Ishikawa (cell line): ENCODE measurements around the gene COMMD1.

Experiments used
- CEBPB ChIP-seq: IDR thresholded peaks from 2 replicates; pipeline ENCODE4 v1.6.1; 2012
- CREB1 ChIP-seq: IDR thresholded peaks from 2 replicates; pipeline ENCODE4 v1.6.1; 2012; ENCODE audit warnings: low read depth
- EGR1 ChIP-seq: IDR thresholded peaks from 2 replicates; pipeline ENCODE4 v1.6.1; 2012
- EP300 ChIP-seq: IDR thresholded peaks from 2 replicates; pipeline ENCODE4 v1.6.1; 2012; ENCODE audit warnings: borderline replicate concordance
- FOXM1 ChIP-seq: IDR thresholded peaks from 2 replicates; pipeline ENCODE4 v1.6.1; 2012; ENCODE audit warnings: low read depth, borderline replicate concordance
- MAX ChIP-seq: IDR thresholded peaks from 2 replicates; pipeline ENCODE4 v1.6.1; 2012
- NFIC ChIP-seq: IDR thresholded peaks from 2 replicates; pipeline ENCODE4 v1.6.1; 2012
- RAD21 ChIP-seq: IDR thresholded peaks from 2 replicates; pipeline ENCODE4 v1.6.1; 2012; ENCODE audit warnings: low read depth
- REST ChIP-seq: IDR thresholded peaks from 2 replicates; pipeline ENCODE4 v1.6.1; 2012; ENCODE audit warnings: low read depth, mild to moderate bottlenecking
- TAF1 ChIP-seq: IDR thresholded peaks from 2 replicates; pipeline ENCODE4 v1.6.1; 2012; ENCODE audit warnings: low read depth, mild to moderate bottlenecking
- TCF12 ChIP-seq: IDR thresholded peaks from 2 replicates; pipeline ENCODE4 v1.6.1; 2012; ENCODE audit warnings: low read depth
- TEAD4 ChIP-seq: IDR thresholded peaks from 2 replicates; pipeline ENCODE4 v1.6.1; 2012
- USF1 ChIP-seq: IDR thresholded peaks from 2 replicates; pipeline ENCODE4 v1.6.1; 2012
- YY1 ChIP-seq: IDR thresholded peaks from 2 replicates; pipeline ENCODE4 v1.6.1; 2012; ENCODE audit warnings: low read depth
- ZBTB7A ChIP-seq: IDR thresholded peaks from 2 replicates; pipeline ENCODE4 v1.6.1; 2012; ENCODE audit warnings: low read depth

Gene COMMD1

GRCh38 chr2:61949714-61950560 lies 44.5 kb downstream of the COMMD1 start:
- TF ChIP-seq EGR1: no peak
- no peak for TF ChIP-seq TCF12
- no peak for TF ChIP-seq FOXM1
- TF ChIP-seq REST: no peak
- TF ChIP-seq YY1: no peak
- TF ChIP-seq NFIC: no peak
- no peak for TF ChIP-seq EP300

GRCh38 chr2:61950571-61951315 lies 45.3 kb downstream of the COMMD1 start:
- TF ChIP-seq MAX: no peak
- TF ChIP-seq TAF1: no peak
- TF ChIP-seq TEAD4: no peak
- no peak for TF ChIP-seq YY1

GRCh38 chr2:61951881-61952280 lies 46.4 kb downstream of the COMMD1 start:
- TF ChIP-seq RAD21 (no peak), TAF1 (no peak), MAX (no peak), FOXM1 (no peak), CREB1 (no peak), CEBPB (no peak), EP300 (no peak), USF1 (no peak), REST (no peak), NFIC (no peak), TCF12 (no peak)

- no peak for TF ChIP-seq MAX
- no peak for TF ChIP-seq RAD21
- TF ChIP-seq ZBTB7A: no peak
- no peak for TF ChIP-seq EP300
- TF ChIP-seq USF1: no peak
- TF ChIP-seq TAF1: no peak
- TF ChIP-seq YY1: no peak
These were observed 46.8 kb downstream of the COMMD1 start for GRCh38 chr2:61952288-61952687.

- TF ChIP-seq USF1 (no peak), NFIC (no peak), TCF12 (no peak), TAF1 (no peak), EP300 (no peak), CEBPB (no peak), EGR1 (no peak), MAX (no peak), YY1 (no peak), FOXM1 (no peak), RAD21 (no peak), REST (no peak), CREB1 (no peak), ZBTB7A (no peak), TEAD4 (no peak)
These were observed 54.2 kb downstream of the COMMD1 start for GRCh38 chr2:61959381-61960293.
